SK-N-SH treated with all-trans-retinoic acid at 6 μM for 48 hours (cell line): ENCODE measurements around the gene DCTN3.

ENCODE experiments used
- GLIS3 ChIP-seq: fragments of 250-450 bp; sonication (Bioruptor Pico); IDR thresholded peaks from 2 replicates; pipeline ENCODE4 v1.5.0; 2020; ENCODE audit warnings: mild to moderate bottlenecking, moderate library complexity
- RARB ChIP-seq: fragments of 250-450 bp; sonication (Bioruptor Pico); IDR thresholded peaks from 2 replicates; pipeline ENCODE4 v1.8.0; 2021; ENCODE audit warnings: mild to moderate bottlenecking, moderate library complexity
- SNAI2 ChIP-seq: fragments of 250-450 bp; sonication (Bioruptor Pico); IDR thresholded peaks from 2 replicates; pipeline ENCODE4 v1.5.0; 2020; ENCODE audit warnings: mild to moderate bottlenecking, moderate library complexity
- ZNF70 ChIP-seq: fragments of 450-650 bp; formaldehyde crosslinking; IDR thresholded peaks from 2 replicates; pipeline ENCODE4 v1.5.0; 2020; ENCODE audit warnings: mild to moderate bottlenecking, moderate library complexity

- TF ChIP-seq RARB (CRISPR knock-in tag) (no peak), ZNF70 (no peak), GLIS3 (CRISPR knock-in tag) (no peak), SNAI2 (CRISPR knock-in tag) (no peak)
Observed at GRCh38 chr9:34648673-34649072, 28.4 kb upstream of the DCTN3 start.
